SIG-M5 (cell line): ENCODE data around the gene RETREG1.
"Not testable (repeated sequence)": the region's sequence is repeated elsewhere in the genome, so short reads cannot be mapped to it uniquely, and the experiment has no call there.

Experiments used
- DNase-seq: peaks from one replicate; lab custom pipeline; 2025; lab: John Stamatoyannopoulos, UW

The RETREG1 gene

GRCh38 chr5:16453609-16454008, 163.2 kb downstream of the RETREG1 start:
- DNase-seq: no peak

GRCh38 chr5:16450163-16450562, 166.6 kb downstream of the RETREG1 start:
- no peak for DNase-seq

- DNase-seq: no peak
Measured at GRCh38 chr5:16446993-16447392, 169.8 kb downstream of the RETREG1 start.

- DNase-seq: no peak
Measured at GRCh38 chr5:16437977-16438376, 178.8 kb downstream of the RETREG1 start.

- DNase-seq: not testable (repeated sequence)
Measured at GRCh38 chr5:16436065-16436682, 180.6 kb downstream of the RETREG1 start.

- no peak for DNase-seq
Measured at GRCh38 chr5:16431490-16431889, 185.3 kb downstream of the RETREG1 start.

- DNase-seq: no peak
Measured at GRCh38 chr5:16430349-16431089, 186.3 kb downstream of the RETREG1 start.

GRCh38 chr5:16428359-16428758, 188.4 kb downstream of the RETREG1 start:
- DNase-seq: no peak

- DNase-seq: no peak
Measured at GRCh38 chr5:16427587-16427986, 189.2 kb downstream of the RETREG1 start.
